Type B pancreatic cell (in vitro differentiated cells): ENCODE data around the gene CNTN4. TPM values are rescaled to one million over a fixed set of nuclear protein-coding genes. Genes with fewer than 3 reads are reported as not detected.

Source experiments
- DNase-seq: peaks from one replicate; pipeline ENCODE4 v3.0.0; 2021; ENCODE audit warnings: mixed read lengths; ENCODE audit not compliant: unreplicated experiment; ENCODE audit errors: extremely low spot score
- H3K27ac Mint-ChIP-seq: 2 replicates; pipeline ENCODE4 v1.8.0; 2021; ENCODE audit warnings: mild to moderate bottlenecking, mixed read lengths
- H3K27me3 Mint-ChIP-seq: 2 replicates; pipeline ENCODE4 v1.8.0; 2021; ENCODE audit warnings: mixed read lengths
- H3K36me3 Mint-ChIP-seq: 2 replicates; pipeline ENCODE4 v1.8.0; 2021; ENCODE audit warnings: mixed read lengths
- H3K4me1 Mint-ChIP-seq: one replicate; pipeline ENCODE4 v1.8.0; 2021; ENCODE audit warnings: mixed read lengths; ENCODE audit not compliant: unreplicated experiment
- H3K4me3 Mint-ChIP-seq: 2 replicates; pipeline ENCODE4 v1.8.0; 2021; ENCODE audit warnings: mild to moderate bottlenecking, mixed read lengths
- H3K9me3 Mint-ChIP-seq: 2 replicates; pipeline ENCODE4 v1.8.0; 2021; ENCODE audit warnings: mixed read lengths
- CTCF ChIP-seq: fragments of 200-600 bp; sonication (generic); conservative IDR thresholded peaks from 2 replicates; pipeline ENCODE4 v1.5.0; 2021; ENCODE audit warnings: antibody characterized with exemption, mild to moderate bottlenecking
- total RNA-seq: library from RNA; stranded (reverse); gene quantifications from 2 replicates; pipeline ENCODE4 v1.2.1, GENCODE V29; 2021; ENCODE audit warnings: low replicate concordance

CNTN4 gene
- total RNA-seq, 1 donor from 2014 or later: 29.7 TPM

- Mint-ChIP-seq H3K27me3 (no peaks in the 10 kb centered on the region), H3K27ac (no peak overlapping the region), H3K36me3 (no peaks in the 10 kb centered on the region), H3K4me3 (no peak overlapping the region), H3K9me3 (no peaks in the 10 kb centered on the region), H3K4me1 (peaks cover 7% of the 10 kb centered on the region)
- no peak for TF ChIP-seq CTCF
- DNase-seq: no peak
Observed at GRCh38 chr3:2967871-2968270, 869.2 kb downstream of the CNTN4 start.

- Mint-ChIP-seq H3K27ac (no peak overlapping the region), H3K4me3 (no peak overlapping the region), H3K36me3 (no peaks in the 10 kb centered on the region), H3K4me1 (peaks cover 7% of the 10 kb centered on the region), H3K27me3 (no peaks in the 10 kb centered on the region), H3K9me3 (no peaks in the 10 kb centered on the region)
- no peak for DNase-seq
- no peak for TF ChIP-seq CTCF
Observed at GRCh38 chr3:2968475-2968874, 869.8 kb downstream of the CNTN4 start.

- DNase-seq: no peak
- H3K36me3 Mint-ChIP-seq: no peaks in the 10 kb centered on the region
- no peak for TF ChIP-seq CTCF
- no peak overlapping the region for H3K4me3 Mint-ChIP-seq
- H3K4me1 Mint-ChIP-seq: peaks cover 16% of the 10 kb centered on the region
- H3K27ac Mint-ChIP-seq: no peak overlapping the region
- H3K27me3 Mint-ChIP-seq: peaks cover 4% of the 10 kb centered on the region
- H3K9me3 Mint-ChIP-seq: no peaks in the 10 kb centered on the region
Observed at GRCh38 chr3:2976212-2976611, 877.5 kb downstream of the CNTN4 start.

- TF ChIP-seq CTCF: no peak
- Mint-ChIP-seq H3K9me3 (no peaks in the 10 kb centered on the region), H3K4me1 (peaks cover 16% of the 10 kb centered on the region), H3K27ac (no peak overlapping the region), H3K4me3 (no peak overlapping the region), H3K27me3 (peaks cover 4% of the 10 kb centered on the region), H3K36me3 (no peaks in the 10 kb centered on the region)
- DNase-seq: no peak
Observed at GRCh38 chr3:2976796-2977195, 878.1 kb downstream of the CNTN4 start.

- peaks cover 4% of the 10 kb centered on the region for H3K36me3 Mint-ChIP-seq
- DNase-seq: no peak
- H3K9me3 Mint-ChIP-seq: no peaks in the 10 kb centered on the region
- peaks cover 16% of the 10 kb centered on the region for H3K4me1 Mint-ChIP-seq
- TF ChIP-seq CTCF: no peak
- no peak overlapping the region for H3K27ac Mint-ChIP-seq
- H3K4me3 Mint-ChIP-seq: no peak overlapping the region
- peaks cover 4% of the 10 kb centered on the region for H3K27me3 Mint-ChIP-seq
Observed at GRCh38 chr3:2978977-2979732, 880.5 kb downstream of the CNTN4 start.
